Measurements from ENCODE around the gene RBBP5. TPM values are rescaled to one million over a fixed set of nuclear protein-coding genes. Genes with fewer than 3 reads are reported as not detected.

The RBBP5 gene
- total RNA-seq, 1 experiment from 2014 or later: 17.3 TPM

GRCh38 chr1:205044741-205045140 lies 77.0 kb downstream of the RBBP5 start:
- H3K27me3 Mint-ChIP-seq (ENCODE audit: low read depth): peaks cover 77% of the 10 kb centered on the region

More at GRCh38 chr1:205044741-205045140, 77.0 kb downstream of the RBBP5 start:
- Histone ChIP-seq H2BK12ac (ENCODE audit: insufficient read length, low read depth, low read length) (no peak overlapping the region), H3K23ac (ENCODE audit: insufficient read length, low read depth, low read length) (no peak overlapping the region), H3T11ph (ENCODE audit: low read length) (no peak overlapping the region), H2BK120ac (ENCODE audit: low read depth, low read length, poor library complexity, severe bottlenecking) (no peak overlapping the region), H2AFZ (ENCODE audit: low read length) (no peak overlapping the region), H3K4me2 (ENCODE audit: insufficient read depth, insufficient read length, low read length) (no peak overlapping the region), H2BK20ac (ENCODE audit: low read depth, low read length, poor library complexity, severe bottlenecking) (no peak overlapping the region), H2AK5ac (ENCODE audit: insufficient read length, low read length) (no peak overlapping the region), H3K23me2 (ENCODE audit: insufficient read length, low read depth, low read length, poor library complexity, severe bottlenecking) (no peaks in the 10 kb centered on the region), H3K18ac (ENCODE audit: insufficient read length, low read depth, low read length) (no peak overlapping the region), H4K8ac (replicated peaks; ENCODE audit: insufficient read length, low read depth, low read length) (no peak overlapping the region), H3K9me3 (ENCODE audit: control insufficient read depth, low read depth, low read length) (no peaks in the 10 kb centered on the region), H3K4me1 (ENCODE audit: insufficient read depth, low read length) (peaks cover 12% of the 10 kb centered on the region; the same call in 1 of the 2 replicates), H3K27ac (ENCODE audit: insufficient read length, low read depth, low read length) (no peak overlapping the region), H2BK5ac (ENCODE audit: insufficient read length, low read length) (no peak overlapping the region), H3K79me2 (ENCODE audit: insufficient read depth, low read length) (no peaks in the 10 kb centered on the region), H3K4ac (ENCODE audit: low read depth, low read length) (no peak overlapping the region), H3K9ac (ENCODE audit: extremely low read depth, insufficient read length, low read length) (no peak overlapping the region), H2BK15ac (ENCODE audit: low read depth, low read length) (no peak overlapping the region), H3K14ac (ENCODE audit: insufficient read depth, low read length) (no peak overlapping the region), H3K27me3 (ENCODE audit: insufficient read depth, low read length) (no peaks in the 10 kb centered on the region; the same call in 1 of the 2 replicates), H4K91ac (ENCODE audit: insufficient read length, low read depth, low read length) (no peak overlapping the region), H3K56ac (ENCODE audit: insufficient read length, low read depth, low read length) (no peak overlapping the region), H4K5ac (ENCODE audit: insufficient read length, low read depth, low read length) (no peak overlapping the region), H4K20me1 (ENCODE audit: control insufficient read depth, insufficient read depth, insufficient read length) (peaks cover 4% of the 10 kb centered on the region), H3K79me1 (ENCODE audit: insufficient read depth, low read depth, low read length, poor library complexity, severe bottlenecking) (no peaks in the 10 kb centered on the region)
- peaks cover 35 to 46% of the 10 kb centered on the region in 2 experiments for H3K4me1 Mint-ChIP-seq
- 0 out of 5 replicates have a peak overlapping the region, but pooled peaks of 1 of the 2 experiments have one; percentile 48 for H3K4me3 Mint-ChIP-seq
- no peaks in the 10 kb centered on the region; a peak in 1 of 5 replicates for H3K9me3 Mint-ChIP-seq
- no peak for DNase-seq
- no CpG with 5 or more reads among the region's 5 CpGs for WGBS (ENCODE audit: extremely low coverage, insufficient read length, low lambda C conversion rate)
- H3K36me3 Mint-ChIP-seq (ENCODE audit: insufficient read depth in 1 of 3, low read depth in 3 of 3): no peaks in the 10 kb centered on the region
- no peak overlapping the region for H3K27ac Mint-ChIP-seq
- TF ChIP-seq CTCF (conservative IDR thresholded peaks at IDR 0.05): no peak
